ENCODE measurements around the gene CLDN9.

DNA sequence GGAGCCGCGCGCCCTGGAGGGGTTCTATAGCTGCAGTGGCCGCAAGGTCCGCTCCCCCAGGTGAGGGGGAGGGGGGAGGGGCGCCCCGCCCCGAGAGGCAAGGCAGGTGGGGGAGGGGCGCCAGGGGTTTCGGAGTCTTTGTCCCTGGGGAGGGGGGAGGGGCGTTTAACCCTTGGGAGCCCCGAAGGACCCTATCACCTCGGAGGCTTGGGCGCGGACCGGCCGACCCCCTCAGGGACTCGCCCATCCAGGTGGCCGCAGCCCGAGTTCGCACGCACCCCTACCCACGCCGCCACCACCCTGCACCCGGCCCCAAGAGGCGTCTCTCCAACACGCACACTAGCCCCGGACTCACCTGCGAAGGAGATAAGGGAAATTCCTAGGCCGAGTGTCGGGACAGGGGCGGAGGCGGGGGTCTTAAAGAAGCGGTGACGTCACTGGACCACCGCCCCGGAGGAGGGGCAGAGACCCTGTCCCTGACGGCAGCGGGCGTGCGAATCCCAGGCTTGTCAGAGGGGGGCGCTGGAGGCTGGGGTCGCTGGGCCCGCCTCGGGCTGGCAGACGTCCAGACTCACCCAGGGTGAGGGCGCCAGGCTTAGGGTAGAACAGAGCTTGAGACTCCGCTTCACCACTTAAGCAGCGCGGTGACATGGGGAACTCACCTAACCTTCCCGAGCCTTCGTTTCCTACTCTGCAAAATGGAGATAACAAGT is 5.2 kb downstream of the CLDN9 start, which contains the start of gene CLDN6:
- TF ChIP-seq TCF7L2 (IDR thresholded peaks at IDR 0.05; ENCODE audit: borderline replicate concordance, low read depth, low read length) (no peak), MYNN (tag by site-specific recombination; IDR thresholded peaks at IDR 0.05; ENCODE audit: borderline replicate concordance) (no peak), ZBTB7A (tag by site-specific recombination; IDR thresholded peaks at IDR 0.05; ENCODE audit: low read depth) (no peak), RBAK (tag by site-specific recombination; IDR thresholded peaks at IDR 0.05) (no peak), CTCF (tag by site-specific recombination; IDR thresholded peaks at IDR 0.05) (no peak), ELK4 (IDR thresholded peaks at IDR 0.05; ENCODE audit: borderline replicate concordance, low read depth, low read length) (no peak), ZNF174 (tag by site-specific recombination; IDR thresholded peaks at IDR 0.05) (no peak), GLI2 (tag by site-specific recombination; IDR thresholded peaks at IDR 0.05; ENCODE audit: borderline replicate concordance, low read depth) (no peak), ZSCAN30 (tag by site-specific recombination; IDR thresholded peaks at IDR 0.05) (no peak), ZNF157 (tag by site-specific recombination; IDR thresholded peaks at IDR 0.05) (no peak), ZNF677 (tag by site-specific recombination; IDR thresholded peaks at IDR 0.05) (no peak)
- TF ChIP-seq, protein P1, sequence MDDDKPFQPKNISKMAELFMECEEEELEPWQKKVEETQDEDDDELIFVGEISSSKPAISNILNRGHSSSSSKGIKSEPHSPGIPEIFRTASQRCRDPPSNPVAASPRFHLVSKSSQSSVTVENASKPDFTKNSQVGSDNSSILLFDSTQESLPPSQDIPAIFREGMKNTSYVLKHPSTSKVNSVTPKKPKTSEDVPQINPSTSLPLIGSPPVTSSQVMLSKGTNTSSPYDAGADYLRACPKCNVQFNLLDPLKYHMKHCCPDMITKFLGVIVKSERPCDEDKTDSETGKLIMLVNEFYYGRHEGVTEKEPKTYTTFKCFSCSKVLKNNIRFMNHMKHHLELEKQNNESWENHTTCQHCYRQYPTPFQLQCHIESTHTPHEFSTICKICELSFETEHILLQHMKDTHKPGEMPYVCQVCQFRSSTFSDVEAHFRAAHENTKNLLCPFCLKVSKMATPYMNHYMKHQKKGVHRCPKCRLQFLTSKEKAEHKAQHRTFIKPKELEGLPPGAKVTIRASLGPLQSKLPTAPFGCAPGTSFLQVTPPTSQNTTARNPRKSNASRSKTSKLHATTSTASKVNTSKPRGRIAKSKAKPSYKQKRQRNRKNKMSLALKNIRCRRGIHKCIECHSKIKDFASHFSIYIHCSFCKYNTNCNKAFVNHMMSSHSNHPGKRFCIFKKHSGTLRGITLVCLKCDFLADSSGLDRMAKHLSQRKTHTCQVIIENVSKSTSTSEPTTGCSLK (tag by site-specific recombination; IDR thresholded peaks at IDR 0.05) = no peak
- TF ChIP-seq, protein P2, sequence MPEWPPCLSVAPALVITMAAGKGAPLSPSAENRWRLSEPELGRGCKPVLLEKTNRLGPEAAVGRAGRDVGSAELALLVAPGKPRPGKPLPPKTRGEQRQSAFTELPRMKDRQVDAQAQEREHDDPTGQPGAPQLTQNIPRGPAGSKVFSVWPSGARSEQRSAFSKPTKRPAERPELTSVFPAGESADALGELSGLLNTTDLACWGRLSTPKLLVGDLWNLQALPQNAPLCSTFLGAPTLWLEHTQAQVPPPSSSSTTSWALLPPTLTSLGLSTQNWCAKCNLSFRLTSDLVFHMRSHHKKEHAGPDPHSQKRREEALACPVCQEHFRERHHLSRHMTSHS (tag by site-specific recombination; IDR thresholded peaks at IDR 0.05) = no peak

Data from HEK293 (cell line).